CD4-positive, alpha-beta T cell treated with Interleukin-10 for 1 hour (primary cell): ENCODE data around the gene SYNC.
"Not testable (repeated sequence)": the region's sequence is repeated elsewhere in the genome, so short reads cannot be mapped to it uniquely, and the experiment has no call there.

Experiments used
- DNase-seq: peaks from one replicate; pipeline ENCODE4 v3.0.0-alpha.2; 2020

SYNC gene

GRCh38 chr1:32724678-32725614 is 22.4 kb upstream of the SYNC start:
- no peak for DNase-seq

DNA sequence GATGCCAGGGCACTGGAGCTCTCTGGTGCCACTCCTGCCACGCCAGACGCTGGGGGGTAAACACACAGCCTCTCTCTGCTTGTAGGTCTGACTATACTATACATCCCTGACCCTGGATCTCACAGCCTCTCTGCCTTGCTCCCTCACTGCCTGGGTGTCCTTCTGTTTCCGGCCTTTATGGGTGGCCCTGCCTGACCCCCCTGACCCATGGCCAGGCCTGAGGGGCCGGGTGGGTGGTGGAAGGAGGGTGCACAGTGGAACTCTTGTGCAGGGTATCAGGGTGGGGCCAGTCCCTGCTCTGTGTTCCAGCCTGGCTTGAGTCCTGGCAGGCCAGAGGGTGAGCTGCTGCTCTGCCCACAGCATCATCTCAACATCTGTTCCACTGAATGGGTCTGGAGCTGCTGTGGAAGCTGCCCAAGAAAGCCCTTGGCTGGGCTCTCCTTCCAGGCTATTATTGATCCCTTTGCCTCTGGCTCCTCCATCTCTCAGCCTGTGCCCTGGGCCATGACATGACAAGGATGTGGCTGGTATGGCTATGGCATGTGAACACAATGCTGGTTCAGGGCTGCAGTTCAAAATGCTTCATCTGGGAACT is 17.2 kb upstream of the SYNC start:
- DNase-seq = no peak

GRCh38 chr1:32718527-32718926 is 16.0 kb upstream of the SYNC start:
- DNase-seq = no peak

DNA sequence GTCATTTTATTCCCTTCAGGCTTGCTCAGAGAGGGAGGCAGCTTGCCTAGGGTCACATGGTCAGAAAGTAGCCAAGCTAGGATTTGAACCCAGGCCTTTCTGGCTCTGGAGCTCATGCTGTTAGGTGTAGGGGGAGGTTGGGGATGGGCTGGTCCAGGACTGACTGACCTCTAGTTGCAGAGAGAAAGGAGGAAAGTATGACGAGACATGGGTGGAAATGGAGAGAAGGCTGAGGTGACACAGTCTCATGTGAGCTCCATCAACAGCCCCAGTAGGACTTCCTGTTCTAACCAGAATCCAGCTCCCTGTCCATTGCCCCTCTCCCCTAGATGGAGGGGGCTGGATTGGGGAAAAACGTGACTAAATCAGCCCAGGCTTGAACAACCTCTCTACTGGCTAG is 15.5 kb upstream of the SYNC start:
- DNase-seq = no peak

DNA sequence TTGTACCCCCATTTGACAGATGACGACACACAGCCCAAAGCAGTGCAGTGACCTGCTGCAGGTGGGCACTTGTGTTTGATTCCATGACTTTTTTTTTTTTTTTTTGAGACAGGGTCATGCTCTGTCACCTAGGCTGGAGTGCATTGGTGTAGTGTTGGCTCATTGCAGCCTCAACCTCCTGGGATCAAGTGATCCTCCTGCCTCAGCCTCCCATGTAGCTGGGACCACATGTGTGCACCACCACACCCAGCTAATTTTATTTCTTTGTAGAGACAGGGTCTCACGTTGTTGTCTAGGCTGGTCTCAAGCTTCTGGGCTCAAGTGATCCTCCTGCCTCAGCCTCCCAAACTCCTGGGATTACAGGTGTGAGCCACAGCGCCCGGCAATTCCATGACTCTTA is 14.9 kb upstream of the SYNC start:
- no peak for DNase-seq

GRCh38 chr1:32716312-32717148 is 14.0 kb upstream of the SYNC start:
- DNase-seq = peak; percentile 58

GRCh38 chr1:32715901-32716311 is 13.3 kb upstream of the SYNC start:
- no peak for DNase-seq

DNA sequence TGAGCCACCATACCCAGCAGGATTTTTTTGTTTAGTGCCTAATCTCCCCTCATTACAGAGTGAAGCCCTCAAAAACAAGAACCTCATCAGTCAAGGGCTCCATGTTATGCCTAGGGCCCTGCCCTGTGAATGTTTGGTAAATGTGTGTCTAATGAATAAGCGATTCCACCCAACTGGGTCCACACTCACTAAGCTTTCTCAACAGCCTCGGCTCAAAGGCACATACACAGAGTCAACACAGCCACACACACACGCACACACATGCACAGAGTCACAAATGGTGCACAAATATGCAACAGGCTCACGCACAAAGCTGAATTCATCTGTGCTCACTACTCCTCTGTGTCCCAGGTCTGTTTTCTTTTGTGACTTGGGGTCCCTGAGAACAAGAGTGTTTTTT is 11.7 kb upstream of the SYNC start:
- DNase-seq = no peak

DNA sequence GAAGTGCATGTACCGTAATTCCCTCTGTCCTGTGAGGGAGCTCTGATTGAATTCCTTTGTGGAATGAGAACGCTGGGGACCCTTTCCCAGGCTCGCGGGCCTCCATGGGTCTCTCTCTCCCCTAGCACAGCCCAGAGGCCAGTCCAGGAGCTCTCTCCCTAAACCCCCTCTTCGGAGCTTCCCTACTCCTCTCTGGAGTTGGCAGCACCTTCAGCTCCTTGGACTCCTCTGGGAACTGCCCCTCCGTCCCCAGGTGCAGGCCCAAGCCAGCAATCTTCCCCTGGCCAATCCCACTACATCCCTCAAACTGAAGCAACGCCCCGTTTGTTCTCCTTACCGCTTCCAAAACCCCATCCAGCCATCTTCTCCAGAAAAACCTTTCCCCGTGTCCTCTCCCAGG is 10.5 kb upstream of the SYNC start:
- DNase-seq = no peak

- not testable (repeated sequence) for DNase-seq
Measured at GRCh38 chr1:32711221-32711620, 8.7 kb upstream of the SYNC start.

GRCh38 chr1:32709476-32709875 is 6.9 kb upstream of the SYNC start:
- no peak for DNase-seq

GRCh38 chr1:32709075-32709474 is 6.5 kb upstream of the SYNC start:
- no peak for DNase-seq

DNA sequence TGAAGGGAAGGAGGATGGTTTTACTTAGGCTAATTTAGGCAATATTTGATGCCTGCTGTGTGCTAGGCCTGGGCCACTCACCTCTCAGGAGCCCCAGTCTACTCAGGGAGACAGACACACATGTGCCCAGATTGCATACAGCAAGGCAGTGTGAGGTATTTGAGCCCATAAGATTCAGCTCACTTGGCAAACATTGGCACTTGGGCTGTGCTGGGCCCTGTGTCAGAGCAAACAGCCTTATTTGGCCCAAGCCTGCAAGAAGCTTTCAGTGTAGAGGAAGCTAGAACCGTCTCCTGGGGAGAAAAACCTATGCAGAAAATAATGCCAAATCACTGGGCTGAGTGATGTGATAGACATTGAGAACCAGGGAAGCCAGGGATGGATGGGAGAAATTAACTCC is 3.9 kb upstream of the SYNC start:
- no peak for DNase-seq

DNA sequence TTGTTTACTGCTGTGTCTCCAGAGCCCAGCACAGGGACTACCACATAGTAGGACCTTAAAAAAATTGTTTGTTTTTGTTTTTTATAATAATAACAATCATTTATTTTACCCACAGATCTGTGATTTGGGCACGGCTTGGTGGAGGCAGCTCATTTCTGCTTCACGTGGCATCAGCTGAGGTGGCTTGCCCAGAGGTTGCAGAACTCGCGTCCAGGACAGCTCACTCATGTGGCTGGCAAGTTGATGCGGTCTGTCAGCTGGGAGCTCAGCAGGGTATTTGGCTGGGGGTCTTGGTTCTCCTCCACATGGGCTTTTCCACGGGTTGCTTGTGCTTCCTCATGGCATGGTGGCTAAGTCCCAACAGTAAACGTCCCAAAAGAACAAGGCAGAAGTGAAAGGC is 2.9 kb upstream of the SYNC start:
- DNase-seq = no peak

DNA sequence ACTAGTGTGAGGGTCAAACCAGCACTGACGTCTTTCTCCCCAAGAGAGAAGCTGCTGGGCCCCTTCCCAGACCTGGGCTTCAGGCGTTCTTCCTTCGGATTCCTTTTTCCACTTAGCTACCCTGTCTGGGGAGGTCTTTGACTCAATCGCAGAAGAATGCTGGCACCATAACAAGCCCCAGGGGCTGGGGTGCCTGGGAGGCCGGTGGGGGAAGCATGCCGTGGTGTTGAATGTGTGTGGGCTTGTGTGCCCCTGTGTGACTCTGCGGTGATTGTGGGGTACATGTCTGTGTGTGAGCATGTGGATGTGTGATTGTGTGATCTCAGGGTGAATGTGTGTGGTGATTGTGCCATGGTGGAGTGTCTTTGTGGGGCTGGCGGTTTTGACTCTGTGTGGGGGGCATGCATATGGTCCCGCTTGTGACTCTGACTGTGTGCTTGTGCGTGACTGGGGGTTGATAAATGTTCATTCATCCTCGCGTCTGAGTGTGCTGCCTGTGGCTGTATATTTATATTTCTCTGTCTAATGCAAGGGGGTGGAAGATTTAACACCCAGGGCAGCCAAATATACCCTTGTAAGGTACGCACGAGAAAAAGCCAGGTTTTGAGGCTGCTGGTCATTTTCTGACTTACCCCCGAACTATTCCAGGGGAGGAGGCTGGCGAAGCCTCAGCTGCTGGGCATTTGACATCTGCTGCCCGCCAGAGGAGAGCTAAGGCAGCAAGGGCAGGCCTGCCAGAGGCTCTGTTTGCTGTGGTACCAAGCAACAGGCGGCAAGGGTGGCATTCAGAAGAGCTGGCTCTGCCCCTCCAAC is 1.1 kb upstream of the SYNC start:
- no peak for DNase-seq

GRCh38 chr1:32701951-32702598 is 495 bp downstream of the SYNC start:
- DNase-seq = no peak

GRCh38 chr1:32701421-32701911 is 1.1 kb downstream of the SYNC start:
- DNase-seq = no peak

- DNase-seq = not testable (repeated sequence)
Measured at GRCh38 chr1:32696996-32697395, 5.6 kb downstream of the SYNC start.

- DNase-seq = no peak
Measured at GRCh38 chr1:32696041-32696440, 6.5 kb downstream of the SYNC start.

DNA sequence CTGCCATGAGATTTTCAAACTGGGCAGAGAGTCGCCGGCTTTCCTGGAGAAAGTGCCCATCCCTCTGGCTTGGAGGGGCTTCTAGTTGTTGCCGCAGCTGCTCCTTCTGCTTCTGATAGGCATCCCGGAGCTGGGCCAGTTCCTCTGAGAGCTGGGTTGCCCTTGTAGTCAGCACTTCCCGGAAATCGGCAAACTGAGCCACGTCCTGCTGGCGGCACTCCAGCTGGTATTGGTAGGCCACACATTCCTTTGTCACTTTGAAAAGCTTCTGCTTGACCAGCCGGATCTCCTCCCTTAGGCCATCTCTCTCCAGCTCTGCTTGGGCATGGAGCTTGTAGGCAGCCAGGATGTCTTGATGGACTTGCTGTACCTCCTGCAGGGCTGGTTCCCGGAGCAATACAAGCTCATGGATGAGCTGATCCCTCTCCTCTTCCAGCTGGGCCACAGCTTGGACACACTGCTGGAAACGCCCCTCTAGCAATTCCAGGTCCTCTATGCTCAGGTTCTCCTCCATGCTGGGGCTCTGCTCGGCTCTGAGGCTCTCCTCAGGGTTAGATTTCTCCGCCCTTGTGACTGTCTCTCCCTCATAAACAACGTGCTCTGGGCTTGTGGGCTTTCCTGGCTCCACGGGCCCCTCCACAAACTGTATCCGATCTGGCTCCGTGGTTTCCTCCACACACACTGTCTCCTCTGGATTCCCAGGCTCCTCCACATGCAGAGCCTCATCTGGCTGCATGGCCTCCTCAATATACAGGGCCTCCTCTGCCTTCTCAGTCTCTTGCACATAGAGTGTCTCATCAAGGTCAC is 7.3 kb downstream of the SYNC start:
- DNase-seq = no peak
